NCI-H2227 (cell line): ENCODE results near the gene ZBTB4.
A peak's percentile ranks its signal among the peaks of the same experiment; 100 is the strongest.

ENCODE experiments used
- DNase-seq: peaks from one replicate; lab custom pipeline; 2025; ENCODE audit not compliant: unreplicated experiment; lab: John Stamatoyannopoulos, UW

ZBTB4 gene

GRCh38 chr17:7441266-7441665 lies 38.2 kb downstream of the ZBTB4 start:
- DNase-seq, result no peak

- peak; percentile 65 for DNase-seq
These were observed 38.6 kb downstream of the ZBTB4 start for GRCh38 chr17:7440834-7441195.

DNA sequence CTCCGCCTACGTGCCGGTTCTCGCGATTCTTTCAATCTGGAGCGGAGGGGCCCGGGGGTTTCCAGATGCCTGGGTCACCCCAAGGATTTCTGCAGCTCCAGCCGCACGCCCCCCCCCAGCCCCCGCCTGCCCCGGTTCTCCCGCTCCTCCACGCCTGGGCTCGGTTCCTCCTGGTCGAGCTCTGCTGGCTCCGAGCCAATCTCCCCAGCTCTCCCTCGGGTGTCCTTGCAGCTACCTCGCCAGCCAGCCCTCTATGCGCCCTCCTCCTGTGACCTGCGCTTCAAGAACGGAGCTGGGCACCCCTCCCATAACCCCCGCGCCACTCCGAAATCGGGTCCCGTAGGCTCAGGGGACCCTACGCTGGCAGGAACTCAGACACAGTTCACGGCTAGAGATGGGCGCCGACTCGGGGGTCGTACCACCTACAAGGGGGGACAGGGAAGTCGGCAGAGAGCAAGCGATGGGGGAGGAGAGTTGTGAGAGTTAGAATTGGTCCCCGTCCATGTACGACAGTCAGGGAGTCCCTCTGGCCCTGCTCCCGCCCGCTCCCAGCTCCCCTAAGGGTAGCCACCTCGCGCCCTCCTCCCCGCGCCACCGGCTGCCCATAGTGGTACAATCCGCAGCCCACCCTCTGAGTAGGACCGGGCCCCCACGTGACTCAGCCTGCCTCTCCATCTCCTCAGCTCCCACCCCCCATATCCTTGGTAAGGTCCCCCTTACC lies 39.2 kb downstream of the ZBTB4 start:
- DNase-seq, result peak; percentile 70

DNA sequence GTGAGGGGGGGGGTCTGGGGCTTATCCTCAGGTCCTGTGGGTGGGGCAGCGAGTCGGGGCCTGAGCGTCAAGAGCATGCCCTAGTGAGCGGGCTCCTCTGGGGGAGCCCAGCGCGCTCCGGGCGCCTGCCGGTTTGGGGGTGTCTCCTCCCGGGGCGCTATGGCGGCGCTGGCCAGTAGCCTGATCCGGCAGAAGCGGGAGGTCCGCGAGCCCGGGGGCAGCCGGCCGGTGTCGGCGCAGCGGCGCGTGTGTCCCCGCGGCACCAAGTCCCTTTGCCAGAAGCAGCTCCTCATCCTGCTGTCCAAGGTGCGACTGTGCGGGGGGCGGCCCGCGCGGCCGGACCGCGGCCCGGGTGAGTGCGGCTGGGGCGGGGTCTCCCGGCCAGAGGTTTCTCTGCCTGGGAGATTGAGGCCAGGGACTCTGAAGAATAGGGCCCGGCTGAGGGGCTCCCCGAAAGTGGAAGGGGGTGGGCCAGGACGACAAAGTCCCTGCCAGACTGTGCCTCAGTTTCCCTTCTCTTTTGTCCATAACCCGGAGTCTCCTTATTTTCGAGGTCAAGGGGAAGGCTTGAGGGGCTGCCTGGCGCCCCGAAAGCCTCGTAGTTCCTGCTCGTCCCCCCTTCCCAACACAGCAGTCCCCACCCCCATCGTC lies 39.8 kb downstream of the ZBTB4 start, which contains the start of gene FGF11:
FGF11 (plus strand) TSS at position 51 of the 651 bp plus-strand sequence; CDS start at position 160, 109 bp downstream.
- no peak for DNase-seq

DNA sequence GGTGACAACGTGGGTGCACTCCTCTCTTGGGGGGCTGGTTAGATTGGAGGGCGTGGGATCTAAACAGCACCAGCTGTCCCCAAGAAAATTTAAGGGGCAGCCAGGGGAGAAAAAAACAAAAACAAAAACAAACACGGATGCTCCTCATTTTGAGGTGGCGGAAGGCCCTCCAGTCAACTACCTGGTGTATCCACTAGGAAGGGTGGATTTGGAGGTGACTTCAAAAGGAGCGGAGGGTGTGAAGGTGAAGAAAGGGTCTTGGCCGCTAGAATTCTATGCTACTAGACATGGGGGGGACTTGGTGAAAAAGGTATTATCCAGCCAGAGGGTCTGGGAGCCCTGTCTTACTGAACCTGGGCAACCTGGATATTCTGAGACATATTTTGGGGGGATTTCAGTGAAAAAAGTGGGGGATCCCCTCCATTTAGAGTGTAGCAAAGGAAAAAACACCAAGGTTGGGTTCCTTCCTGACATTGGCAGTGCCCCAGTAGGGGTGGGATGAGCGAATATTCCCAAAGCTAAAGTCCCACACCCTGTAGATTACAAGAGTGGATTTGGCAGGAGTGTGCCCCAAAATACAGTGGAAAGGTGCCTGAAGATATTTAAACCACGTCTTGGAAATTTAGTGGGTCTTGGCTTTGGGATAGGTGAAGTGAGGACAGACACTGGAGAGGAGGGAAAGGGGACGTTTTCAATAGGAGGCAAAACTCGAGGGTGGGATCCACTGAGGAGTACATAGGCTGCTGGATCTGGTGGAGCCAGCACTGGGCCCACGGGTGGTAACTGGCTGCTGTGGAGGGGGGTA lies 40.6 kb downstream of the ZBTB4 start:
- no peak for DNase-seq

- DNase-seq, result peak; percentile 72
These were observed 41.3 kb downstream of the ZBTB4 start for GRCh38 chr17:7437950-7438614.

GRCh38 chr17:7437369-7437863 lies 42.0 kb downstream of the ZBTB4 start:
- DNase-seq, result peak; percentile 44

DNA sequence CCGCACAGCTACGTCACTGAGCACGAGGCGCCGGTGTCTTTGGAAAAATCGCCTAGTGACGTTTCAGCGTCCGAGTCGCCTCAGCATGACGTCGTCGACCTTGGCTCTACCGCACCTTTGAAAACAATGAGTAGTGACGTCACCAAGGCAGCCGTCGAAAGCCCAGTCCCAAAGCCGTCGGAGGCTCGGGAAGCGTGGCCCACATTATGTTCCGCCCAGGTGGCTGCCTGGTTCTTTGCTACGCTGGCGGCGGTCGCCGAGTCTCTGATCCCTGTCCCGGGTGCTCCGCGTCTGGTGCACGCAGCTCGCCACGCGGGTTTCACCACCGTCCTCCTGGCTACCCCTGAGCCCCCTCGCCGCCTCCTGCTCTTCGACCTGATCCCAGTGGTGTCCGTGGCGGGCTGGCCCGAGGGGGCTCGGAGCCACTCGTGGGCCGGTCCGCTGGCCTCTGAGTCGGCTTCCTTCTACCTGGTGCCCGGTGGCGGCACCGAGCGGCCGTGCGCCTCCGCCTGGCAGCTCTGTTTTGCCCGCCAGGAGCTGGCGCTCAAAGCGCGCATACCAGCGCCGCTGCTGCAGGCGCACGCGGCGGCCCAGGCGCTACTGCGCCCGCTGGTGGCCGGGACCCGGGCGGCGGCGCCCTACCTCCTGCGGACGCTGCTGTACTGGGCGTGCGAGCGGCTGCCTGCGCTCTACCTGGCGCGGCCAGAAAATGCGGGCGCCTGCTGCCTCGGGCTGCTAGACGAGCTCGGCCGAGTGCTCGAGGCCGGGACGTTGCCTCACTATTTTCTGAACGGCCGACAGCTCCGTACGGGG lies 42.7 kb downstream of the ZBTB4 start:
- DNase-seq, result peak; percentile 81

DNA sequence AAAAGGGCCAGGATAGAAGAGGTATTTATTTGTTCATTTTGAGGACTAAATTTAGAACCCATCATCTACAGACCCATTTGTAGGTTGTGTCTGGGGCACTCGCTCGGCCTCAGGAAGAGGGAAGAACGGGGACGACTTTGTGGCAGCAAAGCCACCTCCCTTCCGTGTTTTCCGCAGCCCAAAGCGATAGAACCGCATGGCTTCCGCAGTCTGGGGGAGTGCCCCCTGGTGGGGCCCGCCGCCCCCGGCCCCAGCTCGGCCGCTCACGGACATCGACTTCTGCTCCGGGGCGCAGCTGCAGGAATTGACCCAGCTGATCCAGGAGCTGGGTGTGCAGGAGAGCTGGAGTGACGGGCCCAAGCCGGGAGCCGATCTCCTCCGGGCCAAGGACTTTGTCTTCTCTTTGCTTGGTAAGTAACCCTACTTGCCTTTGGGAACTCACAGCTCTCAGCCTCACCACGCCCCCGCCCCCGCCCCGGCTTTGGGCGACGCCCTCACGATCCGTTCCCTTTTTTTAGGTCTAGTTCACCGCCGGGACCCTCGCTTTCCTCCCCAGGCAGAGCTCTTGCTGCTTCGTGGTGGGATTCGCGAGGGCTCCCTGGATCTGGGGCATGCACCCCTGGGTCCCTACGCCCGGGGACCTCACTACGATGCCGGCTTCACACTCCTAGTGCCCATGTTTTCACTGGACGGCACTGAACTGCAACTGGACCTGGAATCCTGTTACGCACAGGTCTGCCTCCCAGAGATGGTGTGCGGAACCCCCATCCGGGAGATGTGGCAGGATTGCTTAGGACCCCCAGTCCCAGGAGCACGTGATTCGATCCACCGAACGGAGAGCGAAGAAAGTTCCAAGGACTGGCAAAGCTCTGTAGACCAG lies 43.5 kb downstream of the ZBTB4 start:
- DNase-seq, result no peak

- DNase-seq, result no peak
These were observed 47.1 kb downstream of the ZBTB4 start for GRCh38 chr17:7432296-7432695.

DNA sequence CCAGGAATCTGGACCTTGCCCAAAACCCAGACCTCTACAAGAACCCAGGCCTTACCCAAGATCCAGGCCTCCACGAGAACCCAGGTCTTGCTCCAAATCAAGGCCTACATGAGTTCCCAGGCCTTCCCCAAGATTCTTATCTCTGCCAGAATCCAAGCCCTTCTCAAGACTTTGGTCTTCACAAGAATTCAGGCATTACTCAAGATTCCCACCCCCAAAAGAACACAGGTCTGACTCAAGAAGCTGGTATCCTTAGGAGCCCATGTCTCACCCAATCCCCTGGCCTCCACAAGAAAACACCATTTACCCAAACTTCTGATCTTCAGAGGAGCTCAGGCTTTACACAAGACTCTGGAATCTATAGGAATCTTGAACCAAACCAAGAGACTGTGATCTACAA lies 48.2 kb downstream of the ZBTB4 start:
- DNase-seq, result no peak

GRCh38 chr17:7429722-7430121 lies 49.7 kb downstream of the ZBTB4 start:
- DNase-seq, result no peak

DNA sequence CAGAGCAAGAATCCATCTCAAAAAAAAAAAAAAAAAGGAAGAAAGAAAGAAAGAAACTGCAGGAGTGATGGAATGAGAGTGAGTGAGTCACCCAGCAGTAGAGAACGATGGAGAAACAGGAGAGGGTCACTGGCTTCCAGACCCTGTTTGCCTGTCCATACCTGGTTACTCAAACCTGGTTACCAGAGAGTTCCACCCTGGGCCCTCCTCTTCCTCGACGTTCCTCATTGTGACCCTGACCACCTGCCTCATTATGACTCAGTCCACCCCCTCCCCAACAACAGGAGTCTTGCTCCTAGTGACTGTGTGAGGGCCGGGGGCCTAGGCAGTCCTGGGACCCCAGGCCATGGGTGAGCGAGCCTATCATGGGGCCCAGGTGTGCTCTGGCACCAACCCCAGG lies 50.9 kb downstream of the ZBTB4 start, which contains the start of gene SPEM3:
SPEM3 (plus strand) TSS at position 301 of the 400 bp plus-strand sequence; CDS start at position 347, 46 bp downstream.
- no peak for DNase-seq

- DNase-seq, result no peak
These were observed 51.9 kb downstream of the ZBTB4 start for GRCh38 chr17:7427549-7427948.

GRCh38 chr17:7426896-7427489 lies 52.4 kb downstream of the ZBTB4 start:
- DNase-seq, result no peak

GRCh38 chr17:7426203-7426863 lies 53.1 kb downstream of the ZBTB4 start:
- no peak for DNase-seq

DNA sequence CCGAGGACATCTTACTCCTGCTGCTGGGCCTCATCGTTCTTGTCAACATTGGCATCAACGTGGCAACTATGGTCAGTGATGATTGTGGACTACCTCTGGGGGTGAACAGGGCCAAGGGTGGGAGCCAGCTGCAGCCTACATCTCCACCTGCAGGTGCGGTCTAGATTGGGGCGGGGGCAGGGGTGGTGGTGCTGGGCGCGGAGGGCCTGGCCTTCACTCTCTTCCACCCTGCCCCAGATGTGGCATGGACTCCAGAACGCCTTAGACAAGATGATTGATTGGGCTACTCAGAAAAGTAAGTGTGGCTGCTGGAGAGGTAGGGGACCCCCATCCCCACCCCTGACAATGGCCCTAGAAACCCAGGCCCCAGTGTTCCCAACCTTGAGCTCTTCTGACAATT lies 53.7 kb downstream of the ZBTB4 start:
- DNase-seq, result no peak

GRCh38 chr17:7425316-7425715 lies 54.1 kb downstream of the ZBTB4 start, which contains the start of gene SPEM2:
Gene SPEM2 (plus strand): TSS chr17:7425616. CDS start chr17:7425689, 73 bp downstream.
- no peak for DNase-seq
